ENCODE data around the gene TAOK1. TPM values are rescaled to one million over a fixed set of nuclear protein-coding genes. Genes with fewer than 3 reads are reported as not detected.

The TAOK1 gene
- total RNA-seq, 4 donors from 2014 or later = 28.7 to 104 (median 42.8) TPM

DNA sequence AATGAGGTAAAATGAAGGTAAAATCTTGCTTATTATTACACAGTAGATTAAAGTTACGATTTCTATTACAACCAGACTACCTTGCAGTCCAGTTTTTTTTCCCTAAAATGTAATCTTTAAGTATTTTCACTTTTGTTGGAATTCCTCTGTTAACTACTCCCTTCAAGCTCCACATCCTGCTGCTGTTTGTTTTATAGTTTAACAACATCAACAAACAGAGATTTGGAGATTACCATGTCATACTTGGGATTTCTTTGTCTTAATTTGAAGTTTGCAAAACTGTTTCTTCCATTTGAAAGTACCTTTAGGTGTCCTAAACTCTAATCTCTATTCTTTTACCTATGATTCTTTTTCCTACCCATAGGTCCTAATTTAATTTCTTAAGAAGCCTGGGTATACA is 93.3 kb downstream of the TAOK1 start:
- Histone ChIP-seq H3K9me3 (no peaks in the 10 kb centered on the region), H3K4me1 (no peaks in the 10 kb centered on the region), H3K36me3 (peaks cover 0 to 52% (median 0%) of the 10 kb centered on the region in 3 donors), H3K27ac (no peak overlapping the region), H3K4me3 (no peak overlapping the region), H3K27me3 (no peaks in the 10 kb centered on the region)
- TF ChIP-seq POLR2A (IDR thresholded peaks at IDR 0.05) (no peak), CTCF (IDR thresholded peaks at IDR 0.05) (no peak)
- DNase-seq = no peak

GRCh38 chr17:29495011-29495410 is 104.8 kb downstream of the TAOK1 start:
- H3K27me3 ChIP-seq = no peaks in the 10 kb centered on the region
- H3K36me3 ChIP-seq = peaks cover 0 to 85% (median 0%) of the 10 kb centered on the region in 3 donors
- H3K9me3 ChIP-seq = no peaks in the 10 kb centered on the region
- no peak overlapping the region for H3K4me3 ChIP-seq
- DNase-seq = no peak
- H3K4me1 ChIP-seq = no peaks in the 10 kb centered on the region
- no peak for TF ChIP-seq CTCF (IDR thresholded peaks at IDR 0.05)
- TF ChIP-seq POLR2A (IDR thresholded peaks at IDR 0.05) = no peak
- no peak overlapping the region for H3K27ac ChIP-seq

DNA sequence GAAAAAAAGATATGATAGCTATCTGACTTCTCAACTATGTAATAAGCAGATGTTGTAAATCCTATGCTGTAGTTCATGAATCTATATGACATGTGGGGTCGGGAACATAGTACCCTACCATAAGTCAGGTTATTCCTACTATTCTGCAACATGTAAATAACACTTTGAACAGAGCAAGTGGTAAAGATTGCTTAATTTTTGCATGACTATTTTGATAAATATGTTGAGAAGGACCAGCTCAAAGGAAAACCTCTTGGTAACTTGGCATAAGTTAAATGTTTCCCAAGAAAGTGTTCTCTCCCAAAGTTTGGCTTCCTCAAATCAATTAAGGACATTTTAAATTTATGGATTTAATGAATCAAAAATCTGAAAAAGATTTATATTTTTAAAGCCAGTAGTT is 114.5 kb downstream of the TAOK1 start:
- Histone ChIP-seq H3K27me3 (no peaks in the 10 kb centered on the region), H3K4me1 (no peaks in the 10 kb centered on the region), H3K27ac (no peak overlapping the region), H3K36me3 (peaks cover 0 to 78% (median 0%) of the 10 kb centered on the region in 3 donors), H3K4me3 (no peak overlapping the region), H3K9me3 (no peaks in the 10 kb centered on the region)
- DNase-seq = no peak
- TF ChIP-seq CTCF (IDR thresholded peaks at IDR 0.05) (no peak), POLR2A (IDR thresholded peaks at IDR 0.05) (no peak)

- no peak overlapping the region for H3K4me3 ChIP-seq
- H3K4me1 ChIP-seq = no peaks in the 10 kb centered on the region
- H3K36me3 ChIP-seq = peaks cover 0 to 77% (median 0%) of the 10 kb centered on the region in 3 donors
- TF ChIP-seq CTCF (IDR thresholded peaks at IDR 0.05) = no peak
- TF ChIP-seq POLR2A (IDR thresholded peaks at IDR 0.05) = no peak
- H3K27ac ChIP-seq = no peak overlapping the region
- no peaks in the 10 kb centered on the region for H3K27me3 ChIP-seq
- no peak for DNase-seq
- H3K9me3 ChIP-seq = no peaks in the 10 kb centered on the region
These were observed 115.7 kb downstream of the TAOK1 start for GRCh38 chr17:29505836-29506235.

GRCh38 chr17:29510953-29511352 is 120.8 kb downstream of the TAOK1 start:
- Histone ChIP-seq H3K4me3 (no peak overlapping the region), H3K36me3 (peaks cover 0 to 80% (median 0%) of the 10 kb centered on the region in 3 donors), H3K27me3 (no peaks in the 10 kb centered on the region), H3K4me1 (no peaks in the 10 kb centered on the region), H3K27ac (no peak overlapping the region), H3K9me3 (no peaks in the 10 kb centered on the region)
- no peak for TF ChIP-seq CTCF (IDR thresholded peaks at IDR 0.05)
- TF ChIP-seq POLR2A (IDR thresholded peaks at IDR 0.05) = no peak
- DNase-seq = no peak

DNA sequence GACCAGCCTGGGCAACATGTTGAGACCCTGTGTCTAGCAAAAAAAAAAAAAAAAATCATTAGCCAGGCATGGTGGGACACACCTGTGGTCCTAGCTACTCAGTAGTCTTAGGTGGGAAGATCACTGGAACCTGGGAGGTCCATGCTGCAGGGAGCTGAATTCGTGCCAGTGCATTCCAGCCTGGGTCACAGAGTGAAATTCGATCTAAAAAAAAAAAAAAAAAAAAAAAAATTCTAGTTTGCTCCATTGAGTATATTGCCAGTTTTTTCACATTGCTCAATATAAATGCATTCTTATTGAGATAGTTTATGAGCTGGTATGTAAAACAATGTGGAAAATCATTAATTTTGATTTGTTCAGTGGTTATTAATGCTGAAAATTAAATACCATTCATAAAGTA is 124.6 kb downstream of the TAOK1 start:
- H3K9me3 ChIP-seq = no peaks in the 10 kb centered on the region
- H3K36me3 ChIP-seq = peaks cover 0 to 91% (median 3%) of the 10 kb centered on the region in 3 donors
- TF ChIP-seq CTCF (IDR thresholded peaks at IDR 0.05) = no peak
- no peak for TF ChIP-seq POLR2A (IDR thresholded peaks at IDR 0.05)
- H3K4me3 ChIP-seq = no peak overlapping the region
- H3K27me3 ChIP-seq = no peaks in the 10 kb centered on the region
- no peak for DNase-seq
- H3K27ac ChIP-seq = no peak overlapping the region
- no peaks in the 10 kb centered on the region for H3K4me1 ChIP-seq

Measured in Peyer's patch (tissue), 4 donors.